Fibroblast of lung (primary cell): ENCODE measurements around the gene ATP5F1E. TPM values are rescaled to one million over a fixed set of nuclear protein-coding genes. Genes with fewer than 3 reads are reported as not detected.

Experiments used
- DNase-seq, 2 donors: peaks; one replicate each; pipeline versions ENCODE4 v3.0.0 to v3.0.0-alpha.2; 2010; ENCODE audit warnings: low read depth in 2 of 2
- H2AFZ ChIP-seq: 2 replicates; pipeline ENCODE4 v1.5.1; 2012; ENCODE audit warnings: low read length, control low read depth, inconsistent platforms
- H3K27ac ChIP-seq: 2 replicates; pipeline ENCODE4 v1.5.1; 2011; ENCODE audit warnings: low read length, control low read depth; ENCODE audit not compliant: insufficient read depth
- H3K27me3 ChIP-seq: 2 replicates; pipeline ENCODE4 v1.5.1; 2011; ENCODE audit warnings: mild to moderate bottlenecking, low read length; ENCODE audit not compliant: control insufficient read depth, insufficient read depth
- H3K36me3 ChIP-seq: 2 replicates; pipeline ENCODE4 v1.5.1; 2011; ENCODE audit warnings: low read length; ENCODE audit not compliant: control insufficient read depth, insufficient read depth
- H3K4me1 ChIP-seq: 2 replicates; pipeline ENCODE4 v1.5.1; 2011; ENCODE audit warnings: low read length; ENCODE audit not compliant: control insufficient read depth, insufficient read depth; ENCODE audit errors: extremely low read depth
- H3K4me2 ChIP-seq: 2 replicates; pipeline ENCODE4 v1.5.1; 2011; ENCODE audit warnings: low read length, control low read depth; ENCODE audit not compliant: insufficient read depth; ENCODE audit errors: extremely low read depth
- H3K4me3 ChIP-seq, 4 experiments: fragments of 200-600 bp in 1 of 4; sonication (generic) in 1 of 4; replicated peaks in 1 of 4; 2 replicates each; pipeline ENCODE4 v1.5.1; 2011 to 2016; ENCODE audit warnings: low read length in 4 of 4, low read depth in 3 of 4, mild to moderate bottlenecking in 3 of 4, control low read depth in 2 of 4, inconsistent platforms in 1 of 4, mixed read lengths in 1 of 4; ENCODE audit not compliant: insufficient read depth in 1 of 4; ENCODE audit errors: control extremely low read depth in 1 of 4
- H3K79me2 ChIP-seq: 2 replicates; pipeline ENCODE4 v1.5.1; 2012; ENCODE audit warnings: mild to moderate bottlenecking, low read length, inconsistent platforms; ENCODE audit not compliant: control insufficient read depth, insufficient read depth
- H3K9ac ChIP-seq: 2 replicates; pipeline ENCODE4 v1.5.1; 2011; ENCODE audit warnings: mild to moderate bottlenecking, low read length, control low read depth; ENCODE audit not compliant: insufficient read depth
- H3K9me3 ChIP-seq: 2 replicates; pipeline ENCODE4 v1.5.1; 2012; ENCODE audit warnings: low read depth, low read length; ENCODE audit not compliant: control insufficient read depth, insufficient read depth
- H4K20me1 ChIP-seq: 2 replicates; pipeline ENCODE4 v1.5.1; 2011; ENCODE audit warnings: low read length; ENCODE audit not compliant: control insufficient read depth, insufficient read depth; ENCODE audit errors: extremely low read depth
- EZH2 ChIP-seq: IDR thresholded peaks from 2 replicates; pipeline ENCODE4 v1.5.1; 2012; ENCODE audit warnings: low read length, control low read depth, mild to moderate bottlenecking; ENCODE audit errors: missing control alignments
- polyA plus RNA-seq, 2 donors: library from polyadenylated mRNA; depleted of rRNA in 1 of 2; stranded (reverse) in 1 of 2; unstranded in 1 of 2; fragments of >200 nt; gene quantifications; 2 replicates each; pipeline ENCODE4 v1.2.1, GENCODE V29; 2011 to 2012; ENCODE audit warnings: missing spikeins in 1 of 2
- total RNA-seq: library from RNA; depleted of rRNA; stranded (reverse); fragments of >200 nt; gene quantifications from 2 replicates; pipeline ENCODE4 v1.2.1, GENCODE V29; 2014
- TF ChIP-seq, protein P1 (sequence below), 2 donors: IDR thresholded peaks in 1 of 2; conservative IDR thresholded peaks in 1 of 2; 1 replicate in 1 of 2; 2 replicates in 1 of 2; pipeline ENCODE4 v1.5.1; 2011 to 2012; ENCODE audit warnings: low read length in 2 of 2, control low read depth in 1 of 2, inconsistent platforms in 1 of 2, low read depth in 1 of 2, mild to moderate bottlenecking in 1 of 2

The ATP5F1E gene
- total and polyA plus RNA-seq, 2 donors (not counting 1 experiment from before 2014, with no cell fraction given) = 37.8 to 56.5 TPM

DNA sequence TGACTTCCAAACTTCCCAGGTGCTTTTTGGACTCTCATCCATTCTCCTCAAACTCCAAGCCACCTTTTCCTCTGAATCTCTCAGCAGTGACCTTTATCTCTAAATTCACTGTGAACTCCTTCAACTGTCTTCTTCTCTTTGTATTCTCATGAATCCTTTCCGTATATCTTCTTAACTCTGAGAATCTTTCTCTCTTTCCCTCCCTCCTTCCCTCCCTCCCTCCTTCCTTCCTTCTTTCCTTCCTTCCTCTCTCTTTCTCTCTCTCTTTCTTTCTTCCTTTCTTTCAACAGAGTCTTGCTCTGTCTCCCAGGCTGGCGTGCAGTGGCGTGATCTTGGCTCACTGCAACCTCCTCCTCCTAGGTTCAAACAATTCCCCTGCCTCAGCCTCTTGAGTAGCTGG, 14.7 kb upstream of the ATP5F1E start:
- no peak overlapping the region for H3K27ac ChIP-seq

DNA sequence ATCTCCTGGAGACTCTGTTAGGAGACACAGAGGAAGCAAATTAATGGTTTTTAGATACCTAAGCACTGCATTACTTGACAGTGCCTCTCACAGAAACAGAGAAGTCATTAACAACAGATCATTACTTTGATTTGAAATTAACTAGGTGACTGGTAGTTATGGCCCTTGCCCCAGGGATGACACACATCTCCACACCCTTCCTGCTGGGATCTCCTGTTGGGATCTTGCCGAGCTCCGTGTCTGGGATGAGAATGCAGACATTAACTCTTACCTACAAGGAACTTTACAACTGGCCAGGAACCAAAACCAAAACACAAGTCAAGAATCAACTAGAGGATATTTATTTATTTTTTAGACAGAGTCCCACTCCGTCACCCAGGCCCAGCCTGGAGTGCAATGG, 12.7 kb upstream of the ATP5F1E start:
- TF ChIP-seq, protein P1, sequence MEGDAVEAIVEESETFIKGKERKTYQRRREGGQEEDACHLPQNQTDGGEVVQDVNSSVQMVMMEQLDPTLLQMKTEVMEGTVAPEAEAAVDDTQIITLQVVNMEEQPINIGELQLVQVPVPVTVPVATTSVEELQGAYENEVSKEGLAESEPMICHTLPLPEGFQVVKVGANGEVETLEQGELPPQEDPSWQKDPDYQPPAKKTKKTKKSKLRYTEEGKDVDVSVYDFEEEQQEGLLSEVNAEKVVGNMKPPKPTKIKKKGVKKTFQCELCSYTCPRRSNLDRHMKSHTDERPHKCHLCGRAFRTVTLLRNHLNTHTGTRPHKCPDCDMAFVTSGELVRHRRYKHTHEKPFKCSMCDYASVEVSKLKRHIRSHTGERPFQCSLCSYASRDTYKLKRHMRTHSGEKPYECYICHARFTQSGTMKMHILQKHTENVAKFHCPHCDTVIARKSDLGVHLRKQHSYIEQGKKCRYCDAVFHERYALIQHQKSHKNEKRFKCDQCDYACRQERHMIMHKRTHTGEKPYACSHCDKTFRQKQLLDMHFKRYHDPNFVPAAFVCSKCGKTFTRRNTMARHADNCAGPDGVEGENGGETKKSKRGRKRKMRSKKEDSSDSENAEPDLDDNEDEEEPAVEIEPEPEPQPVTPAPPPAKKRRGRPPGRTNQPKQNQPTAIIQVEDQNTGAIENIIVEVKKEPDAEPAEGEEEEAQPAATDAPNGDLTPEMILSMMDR (conservative IDR thresholded peaks at IDR 0.05 in 1 of 2, IDR thresholded peaks at IDR 0.05 in 1 of 2; ENCODE audit: low read depth in 1 of 2, low read length in 2 of 2) = no peak
- Histone ChIP-seq H3K79me2 (peaks cover 27% of the 10 kb centered on the region), H3K36me3 (no peaks in the 10 kb centered on the region), H3K4me2 (no peak overlapping the region), H3K27ac (no peak overlapping the region), H3K4me3 (no peak overlapping the region), H2AFZ (no peak overlapping the region), H3K27me3 (peaks cover 5% of the 10 kb centered on the region), H3K4me1 (peaks cover 7% of the 10 kb centered on the region), H3K9ac (no peak overlapping the region), H3K9me3 (no peaks in the 10 kb centered on the region), H4K20me1 (no peaks in the 10 kb centered on the region)
- DNase-seq = no peak

More for the DNA sequence above, 14.7 kb upstream of the ATP5F1E start:
- Histone ChIP-seq H3K27me3 (peaks cover 11% of the 10 kb centered on the region), H4K20me1 (no peaks in the 10 kb centered on the region), H3K9ac (no peak overlapping the region), H3K4me1 (peaks cover 7% of the 10 kb centered on the region), H3K36me3 (no peaks in the 10 kb centered on the region), H3K4me2 (no peak overlapping the region), H3K9me3 (no peaks in the 10 kb centered on the region), H3K4me3 (no peak overlapping the region), H2AFZ (no peak overlapping the region), H3K79me2 (peaks cover 6% of the 10 kb centered on the region)
- DNase-seq = no peak
- TF ChIP-seq, protein P1 (conservative IDR thresholded peaks at IDR 0.05 in 1 of 2, IDR thresholded peaks at IDR 0.05 in 1 of 2; ENCODE audit: low read depth in 1 of 2, low read length in 2 of 2) = no peak
- no peak for TF ChIP-seq EZH2

DNA sequence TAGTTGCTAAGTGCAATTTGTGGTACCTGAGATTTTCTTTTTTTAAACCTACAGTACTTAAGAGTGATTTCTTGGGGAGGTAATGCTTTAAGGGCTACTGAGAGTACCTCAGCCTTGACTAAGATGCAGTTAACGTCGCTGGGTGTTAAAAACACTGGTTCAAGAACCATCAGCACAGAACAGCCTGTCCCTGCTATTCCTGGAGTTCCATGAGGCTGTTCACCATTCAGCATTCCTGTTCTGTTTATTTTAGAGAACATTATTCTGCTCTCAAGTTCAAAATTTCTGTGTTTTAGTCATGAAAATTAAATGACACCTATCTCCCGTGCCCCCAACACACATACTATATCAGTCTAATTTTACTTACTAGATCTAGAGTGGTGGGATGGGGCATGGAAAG, 12.2 kb upstream of the ATP5F1E start:
- Histone ChIP-seq H3K9me3 (no peaks in the 10 kb centered on the region), H3K79me2 (peaks cover 32% of the 10 kb centered on the region), H2AFZ (no peak overlapping the region), H3K9ac (no peak overlapping the region), H3K27ac (no peak overlapping the region), H3K36me3 (no peaks in the 10 kb centered on the region), H3K4me1 (peaks cover 7% of the 10 kb centered on the region), H3K4me3 (no peak overlapping the region), H3K4me2 (no peak overlapping the region), H3K27me3 (no peaks in the 10 kb centered on the region), H4K20me1 (no peaks in the 10 kb centered on the region)
- no peak for DNase-seq
- TF ChIP-seq, protein P1 (conservative IDR thresholded peaks at IDR 0.05 in 1 of 2, IDR thresholded peaks at IDR 0.05 in 1 of 2; ENCODE audit: low read depth in 1 of 2, low read length in 2 of 2) = no peak
- TF ChIP-seq EZH2 = no peak
